Measurements from ENCODE around the gene PTPRN2. TPM values are rescaled to one million over a fixed set of nuclear protein-coding genes. Genes with fewer than 3 reads are reported as not detected.
A peak's percentile ranks its signal among the peaks of the same experiment; 100 is the strongest.
"Not testable (repeated sequence)": the region's sequence is repeated elsewhere in the genome, so short reads cannot be mapped to it uniquely, and the experiment has no call there.

Gene PTPRN2
- total and polyA plus RNA-seq, 3 experiments from 2014 or later, result 0.33 to 1.2 (median 0.42) TPM

- Mint-ChIP-seq H3K36me3 (no peaks in the 10 kb centered on the region), H3K4me3 (no peak overlapping the region), H3K27me3 (peaks cover 1 to 21% of the 10 kb centered on the region in 2 donors), H3K9me3 (peaks cover 9 to 18% (median 13%) of the 10 kb centered on the region in 5 donors), H3K27ac (no peak overlapping the region), H3K4me1 (no peaks in the 10 kb centered on the region)
- POLR2A ChIA-PET, result no interaction called here
- Histone ChIP-seq H3K27ac (ENCODE audit: low read depth, low read length) (no peak overlapping the region), H3K27me3 (ENCODE audit: insufficient read depth, low read length, poor library complexity, severe bottlenecking) (no peaks in the 10 kb centered on the region), H3K4me1 (ENCODE audit: insufficient read depth, low read length) (no peaks in the 10 kb centered on the region), H3K4me3 (ENCODE audit: low read length) (no peak overlapping the region), H3K9me3 (ENCODE audit: low read length) (no peaks in the 10 kb centered on the region), H3K36me3 (ENCODE audit: insufficient read depth, low read length) (no peaks in the 10 kb centered on the region)
- no peak for DNase-seq
- CTCF ChIA-PET, result no interaction called here
Observed at GRCh38 chr7:158355456-158356065, 232.1 kb downstream of the PTPRN2 start.

- no peak for DNase-seq
- Mint-ChIP-seq H3K27me3 (peaks cover 1 to 21% of the 10 kb centered on the region in 2 donors), H3K9me3 (peaks cover 9 to 18% (median 13%) of the 10 kb centered on the region in 5 donors), H3K4me1 (no peaks in the 10 kb centered on the region), H3K27ac (no peak overlapping the region), H3K36me3 (no peaks in the 10 kb centered on the region), H3K4me3 (no peak overlapping the region)
- Histone ChIP-seq H3K9me3 (ENCODE audit: low read length) (no peaks in the 10 kb centered on the region), H3K4me1 (ENCODE audit: insufficient read depth, low read length) (no peaks in the 10 kb centered on the region), H3K36me3 (ENCODE audit: insufficient read depth, low read length) (no peaks in the 10 kb centered on the region), H3K27me3 (ENCODE audit: insufficient read depth, low read length, poor library complexity, severe bottlenecking) (no peaks in the 10 kb centered on the region), H3K4me3 (ENCODE audit: low read length) (no peak overlapping the region), H3K27ac (ENCODE audit: low read depth, low read length) (no peak overlapping the region)
- ChIA-PET CTCF (interaction anchor here (1.3 kb wide), 1 partner anchor 11 kb away, joined by 3 read pairs; no protein-coding TSS in a partner anchor), POLR2A (no interaction called here)
Observed at GRCh38 chr7:158354861-158355260, 232.8 kb downstream of the PTPRN2 start.

GRCh38 chr7:158353606-158354570, 233.7 kb downstream of the PTPRN2 start:
- POLR2A ChIA-PET, result no interaction called here
- H3K36me3 Mint-ChIP-seq, result no peaks in the 10 kb centered on the region
- DNase-seq, result no peak

GRCh38 chr7:158351899-158352729, 235.5 kb downstream of the PTPRN2 start:
- POLR2A ChIA-PET; H3K27ac ChIP-seq (ENCODE audit: low read depth, low read length); H3K4me1 ChIP-seq (ENCODE audit: insufficient read depth, low read length); H3K27ac Mint-ChIP-seq; H3K4me1 Mint-ChIP-seq; H3K4me3 ChIP-seq (ENCODE audit: low read length); H3K36me3 ChIP-seq (ENCODE audit: insufficient read depth, low read length); DNase-seq; H3K36me3 Mint-ChIP-seq; H3K9me3 ChIP-seq (ENCODE audit: low read length); CTCF ChIA-PET; H3K27me3 ChIP-seq (ENCODE audit: insufficient read depth, low read length, poor library complexity, severe bottlenecking); H3K4me3 Mint-ChIP-seq: not testable (repeated sequence)
- H3K27me3 Mint-ChIP-seq, result peaks cover 3 to 29% of the 10 kb centered on the region in 2 donors
- peaks cover 9 to 18% (median 13%) of the 10 kb centered on the region in 5 donors for H3K9me3 Mint-ChIP-seq

More at GRCh38 chr7:158353606-158354570, 233.7 kb downstream of the PTPRN2 start:
- Histone ChIP-seq H3K27ac (ENCODE audit: low read depth, low read length) (no peak overlapping the region), H3K9me3 (ENCODE audit: low read length) (no peaks in the 10 kb centered on the region), H3K4me1 (ENCODE audit: insufficient read depth, low read length) (no peaks in the 10 kb centered on the region), H3K36me3 (ENCODE audit: insufficient read depth, low read length) (no peaks in the 10 kb centered on the region), H3K4me3 (ENCODE audit: low read length) (no peak overlapping the region), H3K27me3 (ENCODE audit: insufficient read depth, low read length, poor library complexity, severe bottlenecking) (no peaks in the 10 kb centered on the region)
- Mint-ChIP-seq H3K27ac (no peak overlapping the region), H3K4me3 (no peak overlapping the region), H3K9me3 (peaks cover 9 to 18% (median 13%) of the 10 kb centered on the region in 5 donors), H3K4me1 (no peaks in the 10 kb centered on the region), H3K27me3 (peaks cover 1 to 21% of the 10 kb centered on the region in 2 donors)
- CTCF ChIA-PET, result interaction anchor here (1.3 kb wide), 1 partner anchor 10 kb away, joined by 3 read pairs; no protein-coding TSS in a partner anchor

GRCh38 chr7:158351481-158351880, 236.1 kb downstream of the PTPRN2 start:
- no peaks in the 10 kb centered on the region for H3K27me3 ChIP-seq (ENCODE audit: insufficient read depth, low read length, poor library complexity, severe bottlenecking)
- no peak overlapping the region for H3K27ac ChIP-seq (ENCODE audit: low read depth, low read length)
- peaks cover 3 to 24% of the 10 kb centered on the region in 2 donors for H3K27me3 Mint-ChIP-seq
- H3K36me3 ChIP-seq (ENCODE audit: insufficient read depth, low read length), result no peaks in the 10 kb centered on the region
- ChIA-PET POLR2A (no interaction called here), CTCF (no interaction called here)
- no peak overlapping the region for H3K4me3 ChIP-seq (ENCODE audit: low read length)
- H3K27ac Mint-ChIP-seq, result no peak overlapping the region
- H3K4me3 Mint-ChIP-seq, result no peak overlapping the region
- no peaks in the 10 kb centered on the region for H3K4me1 ChIP-seq (ENCODE audit: insufficient read depth, low read length)
- H3K9me3 ChIP-seq (ENCODE audit: low read length), result no peaks in the 10 kb centered on the region
- H3K36me3 Mint-ChIP-seq, result no peaks in the 10 kb centered on the region
- DNase-seq, result no peak
- no peaks in the 10 kb centered on the region for H3K4me1 Mint-ChIP-seq
- H3K9me3 Mint-ChIP-seq, result peaks cover 9 to 18% (median 13%) of the 10 kb centered on the region in 5 donors

GRCh38 chr7:158351051-158351450, 236.6 kb downstream of the PTPRN2 start:
- H3K9me3 ChIP-seq (ENCODE audit: low read length), result no peaks in the 10 kb centered on the region
- Mint-ChIP-seq H3K27me3 (peaks cover 3 to 19% of the 10 kb centered on the region in 2 donors), H3K9me3 (peaks cover 9 to 18% (median 13%) of the 10 kb centered on the region in 5 donors), H3K4me1 (no peaks in the 10 kb centered on the region), H3K36me3 (no peaks in the 10 kb centered on the region), H3K27ac (no peak overlapping the region), H3K4me3 (no peak overlapping the region)
- H3K4me1 ChIP-seq (ENCODE audit: insufficient read depth, low read length), result no peaks in the 10 kb centered on the region
- no peak for DNase-seq
- H3K36me3 ChIP-seq (ENCODE audit: insufficient read depth, low read length), result no peaks in the 10 kb centered on the region
- no peak overlapping the region for H3K4me3 ChIP-seq (ENCODE audit: low read length)
- ChIA-PET CTCF (no interaction called here), POLR2A (no interaction called here)
- H3K27me3 ChIP-seq (ENCODE audit: insufficient read depth, low read length, poor library complexity, severe bottlenecking), result no peaks in the 10 kb centered on the region
- H3K27ac ChIP-seq (ENCODE audit: low read depth, low read length), result no peak overlapping the region

GRCh38 chr7:158350166-158350900, 237.3 kb downstream of the PTPRN2 start:
- H3K27me3 Mint-ChIP-seq, result peaks cover 3 to 19% of the 10 kb centered on the region in 2 donors
- Histone ChIP-seq H3K27me3 (ENCODE audit: insufficient read depth, low read length, poor library complexity, severe bottlenecking) (no peaks in the 10 kb centered on the region), H3K4me1 (ENCODE audit: insufficient read depth, low read length) (no peaks in the 10 kb centered on the region), H3K9me3 (ENCODE audit: low read length) (no peaks in the 10 kb centered on the region), H3K4me3 (ENCODE audit: low read length) (no peak overlapping the region), H3K27ac (ENCODE audit: low read depth, low read length) (no peak overlapping the region), H3K36me3 (ENCODE audit: insufficient read depth, low read length) (no peaks in the 10 kb centered on the region)
- no peak for DNase-seq
- H3K4me1 Mint-ChIP-seq, result no peaks in the 10 kb centered on the region
- CTCF ChIA-PET, result no interaction called here
- H3K4me3 Mint-ChIP-seq, result no peak overlapping the region
- POLR2A ChIA-PET, result no interaction called here
- H3K27ac Mint-ChIP-seq, result peak overlapping the region in 1 of 8 donors; percentile 61
- no peaks in the 10 kb centered on the region for H3K36me3 Mint-ChIP-seq
- peaks cover 9 to 17% (median 11%) of the 10 kb centered on the region in 5 donors for H3K9me3 Mint-ChIP-seq

Data from CD8-positive, alpha-beta memory T cell (primary cell).